ENCODE measurements around the gene PAX6.

PAX6 gene

GRCh38 chr11:31809541-31809856, 1.6 kb downstream of the PAX6 start:
- DNase-seq (ENCODE audit: low read depth in 1 of 2, low spot score in 1 of 2) = no peak

- DNase-seq (ENCODE audit: low read depth in 1 of 2, low spot score in 1 of 2) = no peak
Measured at GRCh38 chr11:31808721-31809540, 2.2 kb downstream of the PAX6 start.

GRCh38 chr11:31807799-31808667, 3.1 kb downstream of the PAX6 start:
- DNase-seq (ENCODE audit: low read depth in 1 of 2, low spot score in 1 of 2) = no peak

- DNase-seq (ENCODE audit: low read depth in 1 of 2, low spot score in 1 of 2) = no peak
Measured at GRCh38 chr11:31806928-31807798, 4.0 kb downstream of the PAX6 start.

GRCh38 chr11:31806186-31806927, 4.8 kb downstream of the PAX6 start:
- DNase-seq (ENCODE audit: low read depth in 1 of 2, low spot score in 1 of 2) = no peak

- no peak for DNase-seq (ENCODE audit: low read depth in 1 of 2, low spot score in 1 of 2)
Measured at GRCh38 chr11:31805629-31806185, 5.4 kb downstream of the PAX6 start.

GRCh38 chr11:31805037-31805628, 6.0 kb downstream of the PAX6 start:
- DNase-seq (ENCODE audit: low read depth in 1 of 2, low spot score in 1 of 2) = no peak

- DNase-seq (ENCODE audit: low read depth in 1 of 2, low spot score in 1 of 2) = no peak
Measured at GRCh38 chr11:31804312-31805036, 6.6 kb downstream of the PAX6 start.

- no peak for DNase-seq (ENCODE audit: low read depth in 1 of 2, low spot score in 1 of 2)
Measured at GRCh38 chr11:31803813-31804311, 7.3 kb downstream of the PAX6 start.

GRCh38 chr11:31802990-31803812, 7.9 kb downstream of the PAX6 start:
- no peak for DNase-seq (ENCODE audit: low read depth in 1 of 2, low spot score in 1 of 2)

- no peak for DNase-seq (ENCODE audit: low read depth in 1 of 2, low spot score in 1 of 2)
Measured at GRCh38 chr11:31802609-31802989, 8.5 kb downstream of the PAX6 start.

GRCh38 chr11:31802000-31802551, 9.0 kb downstream of the PAX6 start:
- DNase-seq (ENCODE audit: low read depth in 1 of 2, low spot score in 1 of 2) = no peak

GRCh38 chr11:31801298-31801702, 9.8 kb downstream of the PAX6 start:
- no peak for DNase-seq (ENCODE audit: low read depth in 1 of 2, low spot score in 1 of 2)

- DNase-seq (ENCODE audit: low read depth in 1 of 2, low spot score in 1 of 2) = no peak
Measured at GRCh38 chr11:31800398-31801265, 10.5 kb downstream of the PAX6 start.

- no peak for DNase-seq (ENCODE audit: low read depth in 1 of 2, low spot score in 1 of 2)
Measured at GRCh38 chr11:31799435-31800397, 11.4 kb downstream of the PAX6 start.

Measured in stimulated activated CD4-positive, alpha-beta T cell treated with anti-CD3 and anti-CD28 coated beads, Interleukin-15, amount 100 ng/mL, for 1 hour (primary cell).